ENCODE measurements around the gene MAN2B2.

Gene MAN2B2

GRCh38 chr4:6598127-6598526 lies 23.1 kb downstream of the MAN2B2 start:
- no peak for DNase-seq

- no peak for DNase-seq
Observed at GRCh38 chr4:6598641-6599040, 23.7 kb downstream of the MAN2B2 start.

GRCh38 chr4:6601661-6602250 lies 26.8 kb downstream of the MAN2B2 start:
- DNase-seq = no peak

GRCh38 chr4:6602289-6602688 lies 27.3 kb downstream of the MAN2B2 start:
- no peak for DNase-seq

- no peak for DNase-seq
Observed at GRCh38 chr4:6603128-6603527, 28.1 kb downstream of the MAN2B2 start.

DNA sequence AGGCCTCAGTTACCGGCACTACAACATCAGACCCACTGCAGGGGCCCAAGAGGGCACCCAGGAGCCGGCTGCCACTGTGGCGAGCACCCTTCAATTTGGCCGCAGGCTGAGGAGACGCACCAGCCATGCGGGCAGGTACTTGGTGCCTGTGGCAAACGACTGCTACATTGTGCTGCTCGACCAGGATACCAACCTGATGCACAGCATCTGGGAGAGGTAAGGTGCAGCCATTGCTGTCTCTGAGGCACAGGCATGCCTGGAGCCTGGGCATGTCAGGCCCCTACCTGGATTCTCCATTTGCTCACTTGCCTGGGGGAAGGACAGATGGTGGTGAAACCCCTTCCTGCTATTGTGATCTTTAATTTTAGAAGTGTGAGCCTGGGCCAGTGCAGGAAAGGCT lies 30.1 kb downstream of the MAN2B2 start:
- no peak for DNase-seq

DNA sequence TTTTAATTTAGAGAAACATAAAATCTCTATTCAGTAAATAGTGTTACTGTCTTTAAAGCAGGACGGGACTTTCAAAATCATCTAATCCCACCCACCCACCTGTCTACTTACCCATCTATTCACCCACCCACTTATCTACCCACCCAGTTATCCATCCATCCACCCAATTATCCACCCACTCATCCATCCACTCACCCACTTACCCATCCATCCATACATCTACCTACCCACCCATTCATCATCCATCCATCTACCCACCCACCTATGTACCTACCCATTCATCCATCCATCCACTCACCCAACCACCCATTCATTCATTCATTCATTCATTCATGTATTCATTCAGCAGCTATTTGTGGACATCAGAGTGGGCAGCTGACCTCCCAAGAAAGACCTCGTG lies 30.6 kb downstream of the MAN2B2 start:
- no peak for DNase-seq

- no peak for DNase-seq
Observed at GRCh38 chr4:6606465-6607235, 31.7 kb downstream of the MAN2B2 start.

- DNase-seq = no peak
Observed at GRCh38 chr4:6607368-6608055, 32.5 kb downstream of the MAN2B2 start.

GRCh38 chr4:6608758-6609414 lies 33.9 kb downstream of the MAN2B2 start:
- no peak for DNase-seq

GRCh38 chr4:6609415-6610079 lies 34.6 kb downstream of the MAN2B2 start:
- DNase-seq = no peak

DNA sequence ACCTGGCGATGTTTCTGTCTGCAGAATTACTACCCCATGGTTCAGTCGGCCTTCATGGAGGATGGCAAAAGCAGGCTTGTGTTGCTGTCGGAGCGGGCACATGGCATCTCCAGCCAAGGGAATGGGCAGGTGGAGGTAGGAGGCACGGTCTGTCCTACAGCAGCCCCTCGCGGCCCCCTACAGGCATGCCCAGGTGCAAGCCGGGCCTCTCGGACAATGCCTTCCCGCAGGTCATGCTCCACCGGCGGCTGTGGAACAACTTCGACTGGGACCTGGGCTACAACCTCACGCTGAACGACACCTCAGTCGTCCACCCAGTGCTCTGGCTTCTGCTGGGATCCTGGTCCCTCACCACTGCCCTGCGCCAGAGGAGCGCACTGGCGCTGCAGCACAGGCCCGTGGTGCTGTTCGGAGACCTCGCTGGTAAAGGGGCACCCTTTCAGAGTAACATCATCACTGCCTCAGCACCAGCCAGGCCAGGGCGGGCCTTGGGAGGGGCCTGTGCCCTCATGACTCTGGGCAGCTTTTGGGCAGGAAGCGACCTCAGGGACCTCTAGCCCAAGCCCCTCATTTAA lies 36.0 kb downstream of the MAN2B2 start:
- DNase-seq = no peak

GRCh38 chr4:6612961-6613675 lies 38.1 kb downstream of the MAN2B2 start:
- DNase-seq = no peak

GRCh38 chr4:6613676-6614651 lies 39.0 kb downstream of the MAN2B2 start:
- DNase-seq = no peak

- no peak for DNase-seq
Observed at GRCh38 chr4:6614701-6615230, 39.8 kb downstream of the MAN2B2 start.

- DNase-seq = no peak
Observed at GRCh38 chr4:6616087-6616995, 41.4 kb downstream of the MAN2B2 start.

DNA sequence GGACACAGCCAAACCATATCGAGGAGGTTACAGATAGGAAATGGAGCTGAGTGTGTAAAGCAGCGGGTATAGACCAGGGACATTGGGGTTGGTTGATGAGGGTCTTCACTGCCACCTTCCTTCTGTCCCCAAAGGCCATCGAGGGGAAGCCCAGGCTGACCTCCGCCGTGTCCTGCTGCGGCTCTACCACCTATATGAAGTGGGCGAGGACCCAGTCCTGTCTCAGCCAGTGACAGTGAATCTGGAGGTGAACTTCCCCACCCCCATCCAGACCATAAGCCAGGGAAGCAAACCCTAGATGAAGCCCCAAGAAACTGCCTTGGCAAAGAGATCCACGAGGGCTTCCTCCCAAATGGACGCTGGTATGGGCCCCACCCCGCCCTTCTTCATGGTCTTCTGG lies 42.3 kb downstream of the MAN2B2 start:
- no peak for DNase-seq

- no peak for DNase-seq
Observed at GRCh38 chr4:6618386-6619115, 43.6 kb downstream of the MAN2B2 start.

GRCh38 chr4:6619116-6619465 lies 44.1 kb downstream of the MAN2B2 start:
- no peak for DNase-seq

Data from kidney glomerular epithelial cell (primary cell).